ENCODE measurements around the gene RPS15A.

DNA sequence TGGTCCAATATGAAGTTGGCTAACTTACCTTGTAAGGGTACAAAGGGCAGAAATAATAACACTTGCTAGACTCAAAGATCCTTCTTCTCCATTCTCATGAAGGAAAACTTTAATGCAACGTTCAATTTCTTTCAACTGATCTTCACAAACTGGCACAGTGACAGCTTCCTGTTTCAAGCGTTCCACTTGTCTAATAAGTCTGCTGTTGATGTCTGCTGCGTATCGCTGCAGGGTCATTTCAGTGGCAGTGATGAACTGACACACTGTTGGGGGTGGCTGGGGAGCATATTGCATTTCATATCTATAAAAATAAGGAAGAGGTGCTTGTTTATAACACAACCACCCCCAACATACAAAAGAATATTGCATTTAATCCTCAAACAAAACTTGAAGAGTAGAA lies 44.7 kb upstream of the RPS15A start:
- TF ChIP-seq, protein P1, sequence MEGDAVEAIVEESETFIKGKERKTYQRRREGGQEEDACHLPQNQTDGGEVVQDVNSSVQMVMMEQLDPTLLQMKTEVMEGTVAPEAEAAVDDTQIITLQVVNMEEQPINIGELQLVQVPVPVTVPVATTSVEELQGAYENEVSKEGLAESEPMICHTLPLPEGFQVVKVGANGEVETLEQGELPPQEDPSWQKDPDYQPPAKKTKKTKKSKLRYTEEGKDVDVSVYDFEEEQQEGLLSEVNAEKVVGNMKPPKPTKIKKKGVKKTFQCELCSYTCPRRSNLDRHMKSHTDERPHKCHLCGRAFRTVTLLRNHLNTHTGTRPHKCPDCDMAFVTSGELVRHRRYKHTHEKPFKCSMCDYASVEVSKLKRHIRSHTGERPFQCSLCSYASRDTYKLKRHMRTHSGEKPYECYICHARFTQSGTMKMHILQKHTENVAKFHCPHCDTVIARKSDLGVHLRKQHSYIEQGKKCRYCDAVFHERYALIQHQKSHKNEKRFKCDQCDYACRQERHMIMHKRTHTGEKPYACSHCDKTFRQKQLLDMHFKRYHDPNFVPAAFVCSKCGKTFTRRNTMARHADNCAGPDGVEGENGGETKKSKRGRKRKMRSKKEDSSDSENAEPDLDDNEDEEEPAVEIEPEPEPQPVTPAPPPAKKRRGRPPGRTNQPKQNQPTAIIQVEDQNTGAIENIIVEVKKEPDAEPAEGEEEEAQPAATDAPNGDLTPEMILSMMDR (IDR thresholded peaks at IDR 0.05; ENCODE audit: insufficient read depth, low read length, poor library complexity, severe bottlenecking): no peak
- no peak for TF ChIP-seq EZH2phosphoT487 (conservative IDR thresholded peaks at IDR 0.05; ENCODE audit: low read length)
